HAP-1 (cell line): ENCODE data around the gene MR1.

Source experiments
- DNase-seq, 2 experiments: peaks; one replicate each; pipeline ENCODE4 v3.0.0-alpha.2; 2016 to 2020; ENCODE audit warnings: low spot score in 2 of 2
- H3K27me3 ChIP-seq: fragments of 250-450 bp; sonication (Bioruptor Pico); 2 replicates; pipeline ENCODE4 v1.5.1; 2020; ENCODE audit warnings: low read depth, mild to moderate bottlenecking, moderate library complexity
- H3K36me3 ChIP-seq: fragments of 250-450 bp; sonication (Bioruptor Pico); replicated peaks from 2 replicates; pipeline ENCODE4 v1.5.1; 2020; ENCODE audit warnings: mild to moderate bottlenecking
- H3K4me1 ChIP-seq: fragments of 250-450 bp; sonication (Bioruptor Pico); 2 replicates; pipeline ENCODE4 v1.5.1; 2020; ENCODE audit warnings: mild to moderate bottlenecking
- H3K4me3 ChIP-seq: fragments of 250-450 bp; sonication (Bioruptor Pico); 2 replicates; pipeline ENCODE4 v1.5.1; 2020; ENCODE audit warnings: mild to moderate bottlenecking, moderate library complexity
- H3K9me3 ChIP-seq: fragments of 250-450 bp; sonication (Bioruptor Pico); 2 replicates; pipeline ENCODE4 v1.5.1; 2020; ENCODE audit warnings: mild to moderate bottlenecking, moderate library complexity
- in situ Hi-C: fragments of 300-500 bp; cut with MboI; formaldehyde crosslinking; loops from 3 replicates; pipeline ENCODE4 v1.14.3; 2020; ENCODE audit warnings: low sequenced_read_pairs, inconsistent platforms, mixed read lengths

MR1 gene

GRCh38 chr1:181095763-181096184 lies 62.0 kb downstream of the MR1 start:
- Histone ChIP-seq H3K4me3 (no peak overlapping the region), H3K4me1 (peaks cover 53% of the 10 kb centered on the region), H3K27me3 (no peaks in the 10 kb centered on the region), H3K36me3 (no peaks in the 10 kb centered on the region; the same call in 1 of the 2 replicates), H3K9me3 (no peaks in the 10 kb centered on the region)
- DNase-seq = no peak
- in situ Hi-C loops = no loop called here

- in situ Hi-C loops = no loop called here
- no peak for DNase-seq
Measured at GRCh38 chr1:181097242-181097641, 63.5 kb downstream of the MR1 start.

GRCh38 chr1:181099152-181100014 lies 65.6 kb downstream of the MR1 start:
- in situ Hi-C loops = no loop called here

More at GRCh38 chr1:181097242-181097641, 63.5 kb downstream of the MR1 start:
- no peaks in the 10 kb centered on the region; the same call in 1 of the 2 replicates for H3K36me3 ChIP-seq
- H3K4me3 ChIP-seq = no peak overlapping the region
- H3K27me3 ChIP-seq = no peaks in the 10 kb centered on the region
- no peaks in the 10 kb centered on the region for H3K9me3 ChIP-seq
- H3K4me1 ChIP-seq = peaks cover 39% of the 10 kb centered on the region

GRCh38 chr1:181100015-181100905 lies 66.5 kb downstream of the MR1 start:
- no peak for DNase-seq
- H3K27me3 ChIP-seq = no peaks in the 10 kb centered on the region
- H3K9me3 ChIP-seq = no peaks in the 10 kb centered on the region
- in situ Hi-C loops = no loop called here
- H3K4me3 ChIP-seq = no peak overlapping the region
- peaks cover 43% of the 10 kb centered on the region for H3K4me1 ChIP-seq
- H3K36me3 ChIP-seq = no peaks in the 10 kb centered on the region

More at GRCh38 chr1:181099152-181100014, 65.6 kb downstream of the MR1 start:
- H3K27me3 ChIP-seq = no peaks in the 10 kb centered on the region
- H3K4me1 ChIP-seq = peaks cover 43% of the 10 kb centered on the region
- no peaks in the 10 kb centered on the region for H3K36me3 ChIP-seq
- peak; percentile 59 to 87 for DNase-seq
- no peaks in the 10 kb centered on the region for H3K9me3 ChIP-seq
- H3K4me3 ChIP-seq = no peak overlapping the region

- in situ Hi-C loops = no loop called here
- no peak for DNase-seq
- H3K4me3 ChIP-seq = no peak overlapping the region
- H3K9me3 ChIP-seq = no peaks in the 10 kb centered on the region
- H3K27me3 ChIP-seq = no peaks in the 10 kb centered on the region
- H3K36me3 ChIP-seq = no peaks in the 10 kb centered on the region
- peaks cover 45% of the 10 kb centered on the region for H3K4me1 ChIP-seq
Measured at GRCh38 chr1:181100934-181101333, 67.2 kb downstream of the MR1 start.

- H3K9me3 ChIP-seq = peaks cover 2% of the 10 kb centered on the region; the same call in 1 of the 2 replicates
- H3K4me1 ChIP-seq = peaks cover 45% of the 10 kb centered on the region
- DNase-seq = no peak
- H3K27me3 ChIP-seq = no peaks in the 10 kb centered on the region
- H3K36me3 ChIP-seq = no peaks in the 10 kb centered on the region
- in situ Hi-C loops = no loop called here
- H3K4me3 ChIP-seq = no peak overlapping the region
Measured at GRCh38 chr1:181101581-181102226, 67.9 kb downstream of the MR1 start.

DNA sequence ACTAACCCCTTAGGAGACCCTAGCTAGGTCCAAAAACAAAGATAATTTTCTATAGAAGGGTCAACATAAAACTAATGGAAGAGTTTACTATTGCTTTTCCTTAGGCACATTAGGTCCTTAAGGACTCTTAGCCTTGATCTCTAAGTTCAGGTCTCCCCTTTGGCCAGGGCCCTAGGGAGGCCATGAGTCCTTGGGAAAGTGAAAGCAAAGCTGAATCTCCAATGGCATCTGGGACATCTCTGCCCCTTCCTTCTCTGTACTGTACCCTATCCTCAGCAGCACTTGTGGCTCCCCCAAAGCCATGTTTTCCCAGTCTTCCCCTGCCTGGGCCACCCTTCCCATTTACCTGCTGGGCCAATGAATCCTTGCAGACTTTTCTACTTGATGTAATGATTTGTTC lies 69.1 kb downstream of the MR1 start:
- in situ Hi-C loops = no loop called here
- peaks cover 45% of the 10 kb centered on the region for H3K4me1 ChIP-seq
- H3K27me3 ChIP-seq = no peaks in the 10 kb centered on the region

DNA sequence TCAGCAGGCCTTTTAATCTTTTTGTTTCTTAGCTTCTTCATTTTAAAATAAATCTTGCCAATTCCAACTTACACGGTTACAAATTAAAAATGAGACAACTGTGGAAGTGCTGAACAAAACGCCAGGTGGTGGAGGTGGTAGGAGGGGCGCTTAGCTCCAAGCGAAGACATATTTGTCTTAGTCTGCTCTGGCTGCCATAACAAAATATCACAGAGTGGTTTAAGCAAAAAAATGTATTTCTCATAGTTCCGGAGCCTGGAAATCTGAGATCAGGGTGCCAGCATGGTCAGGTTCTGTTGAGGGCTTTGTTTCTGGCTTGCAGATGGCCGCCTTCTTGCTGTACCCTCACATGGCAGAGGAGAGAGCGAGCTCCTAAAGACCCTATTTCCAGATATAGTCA lies 69.6 kb downstream of the MR1 start:
- no peak for DNase-seq
- Histone ChIP-seq H3K36me3 (no peaks in the 10 kb centered on the region), H3K27me3 (no peaks in the 10 kb centered on the region), H3K4me1 (peaks cover 43% of the 10 kb centered on the region), H3K4me3 (no peak overlapping the region), H3K9me3 (peaks cover 2% of the 10 kb centered on the region; the same call in 1 of the 2 replicates)
- in situ Hi-C loops = no loop called here

More for the DNA sequence above, 69.1 kb downstream of the MR1 start:
- Histone ChIP-seq H3K4me3 (no peak overlapping the region), H3K9me3 (peaks cover 2% of the 10 kb centered on the region; the same call in 1 of the 2 replicates), H3K36me3 (no peaks in the 10 kb centered on the region)
- no peak for DNase-seq

DNA sequence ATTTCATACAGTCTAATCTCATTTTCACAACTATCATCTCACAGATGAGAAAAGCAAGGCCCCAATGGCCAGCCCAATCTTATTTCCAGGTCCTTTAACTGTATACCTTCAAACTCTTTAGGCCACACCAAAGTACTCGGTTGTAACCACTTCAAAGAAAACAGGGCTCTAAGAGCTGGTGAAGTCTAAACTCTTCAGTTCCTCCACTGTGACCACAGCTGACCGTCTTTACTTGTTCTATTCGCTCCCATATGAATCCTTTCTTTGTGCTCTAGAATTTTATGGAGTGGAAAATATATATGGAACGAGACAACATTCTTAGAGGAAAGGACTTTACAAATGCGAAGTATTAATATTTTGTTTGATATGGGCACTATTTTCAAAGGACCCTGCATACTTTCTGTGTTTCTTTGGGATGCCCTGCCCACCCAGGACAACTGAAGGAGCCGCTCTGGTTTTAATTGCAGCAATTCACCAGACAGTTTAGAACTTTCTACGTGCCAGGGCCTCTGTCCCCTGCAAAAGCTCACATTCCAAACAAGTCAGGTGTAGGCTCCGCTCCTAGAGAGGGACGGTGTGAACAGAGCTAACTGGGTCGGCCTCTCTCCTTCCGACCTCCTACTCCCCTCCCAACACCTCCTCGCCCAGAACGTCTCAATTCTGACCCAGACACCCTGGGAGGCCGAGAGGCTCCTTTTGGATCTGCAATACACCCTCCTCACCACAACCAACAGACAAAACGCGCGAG lies 70.4 kb downstream of the MR1 start:
- H3K4me3 ChIP-seq = peak overlapping the region; percentile 53
- in situ Hi-C loops = no loop called here
- H3K9me3 ChIP-seq = peaks cover 2% of the 10 kb centered on the region; the same call in 1 of the 2 replicates
- no peak for DNase-seq
- no peaks in the 10 kb centered on the region for H3K27me3 ChIP-seq
- no peaks in the 10 kb centered on the region for H3K36me3 ChIP-seq
- peaks cover 35% of the 10 kb centered on the region for H3K4me1 ChIP-seq

GRCh38 chr1:181104790-181105133 lies 71.0 kb downstream of the MR1 start:
- Histone ChIP-seq H3K4me1 (peaks cover 35% of the 10 kb centered on the region), H3K36me3 (no peaks in the 10 kb centered on the region), H3K4me3 (peak overlapping the region; percentile 53), H3K9me3 (peaks cover 2% of the 10 kb centered on the region; the same call in 1 of the 2 replicates), H3K27me3 (no peaks in the 10 kb centered on the region)
- in situ Hi-C loops = no loop called here
- peak in 1 of 2 experiments; percentile 63 for DNase-seq

- peaks cover 2% of the 10 kb centered on the region; the same call in 1 of the 2 replicates for H3K9me3 ChIP-seq
Measured at GRCh38 chr1:181105134-181106021, 71.6 kb downstream of the MR1 start.

DNA sequence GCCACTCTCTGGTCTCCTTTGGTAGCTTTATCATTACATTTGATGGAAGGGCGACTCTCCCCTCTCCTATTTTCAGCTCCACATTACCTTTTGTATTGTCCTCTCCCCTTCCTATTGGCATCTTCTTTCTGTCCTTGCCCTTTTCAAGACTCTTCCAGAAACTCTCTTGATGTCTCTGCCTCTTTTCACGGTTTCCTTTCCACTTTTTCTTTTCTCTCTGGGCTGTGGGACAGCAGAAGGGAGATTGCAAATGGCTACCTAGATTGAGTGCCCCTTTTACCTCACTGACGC lies 72.2 kb downstream of the MR1 start:
- no peaks in the 10 kb centered on the region for H3K27me3 ChIP-seq
- no peak for DNase-seq
- no peaks in the 10 kb centered on the region for H3K36me3 ChIP-seq
- in situ Hi-C loops = no loop called here
- peaks cover 2% of the 10 kb centered on the region; the same call in 1 of the 2 replicates for H3K9me3 ChIP-seq
- peak overlapping the region; percentile 26; the same call in 1 of the 2 replicates for H3K4me3 ChIP-seq
- peaks cover 26% of the 10 kb centered on the region for H3K4me1 ChIP-seq

More at GRCh38 chr1:181105134-181106021, 71.6 kb downstream of the MR1 start:
- H3K4me3 ChIP-seq = peak overlapping the region; percentile 53
- peaks cover 30% of the 10 kb centered on the region for H3K4me1 ChIP-seq
- in situ Hi-C loops = no loop called here
- peak; percentile 87 to 96 for DNase-seq
- H3K27me3 ChIP-seq = no peaks in the 10 kb centered on the region
- H3K36me3 ChIP-seq = no peaks in the 10 kb centered on the region
